Measurements from ENCODE around the gene KRTAP4-9.

The KRTAP4-9 gene

GRCh38 chr17:41060052-41060604 is 45.1 kb upstream of the KRTAP4-9 start, which contains the start of gene KRTAP2-3:
TSS of gene KRTAP2-3 (minus strand) at chr17:41060114. CDS start at chr17:41060050, 64 bp downstream.
- Histone ChIP-seq H3K9ac (ENCODE audit: low read length) (no peak within 1 kb of the TSS), H3K4me3 (ENCODE audit: low read length) (no peak within 1 kb of the TSS), H3K27ac (ENCODE audit: low read length) (no peak within 1 kb of the TSS), H3K9me2 (replicated peaks; ENCODE audit: insufficient read depth, low read length) (no peaks in the 10 kb centered on the region), H4K20me1 (ENCODE audit: insufficient read depth, low read length) (no peaks in the 10 kb centered on the region), H3K79me2 (ENCODE audit: low read length) (no peaks in the 10 kb centered on the region), H3K9me3 (replicated peaks; ENCODE audit: insufficient read depth, low read length) (no peaks in the 10 kb centered on the region), H2AFZ (ENCODE audit: low read length) (no peak within 1 kb of the TSS), H3F3A (ENCODE audit: insufficient read depth, low read length) (no peaks in the 10 kb centered on the region), H3K27me3 (replicated peaks; ENCODE audit: insufficient read depth, low read length) (no peaks in the 10 kb centered on the region), H3K4me2 (ENCODE audit: low read depth, low read length) (no peak within 1 kb of the TSS), H3K4me1 (ENCODE audit: low read length) (no peaks in the 10 kb centered on the region), H3K36me3 (replicated peaks; ENCODE audit: insufficient read depth, low read length) (no peaks in the 10 kb centered on the region)
- no peak for DNase-seq
- TF ChIP-seq CTCF (IDR thresholded peaks at IDR 0.05; ENCODE audit: low read length): no peak
- no peak for TF ChIP-seq EZH2 (optimal IDR thresholded peaks at IDR 0.05; ENCODE audit: low read depth, low read length)
- TF ChIP-seq EZH2phosphoT487 (IDR thresholded peaks at IDR 0.05; ENCODE audit: low read length): no peak

GRCh38 chr17:41061964-41062363 is 43.2 kb upstream of the KRTAP4-9 start:
- Histone ChIP-seq H3K27me3 (replicated peaks; ENCODE audit: insufficient read depth, low read length) (no peaks in the 10 kb centered on the region), H3K9me2 (replicated peaks; ENCODE audit: insufficient read depth, low read length) (no peaks in the 10 kb centered on the region), H3K4me3 (ENCODE audit: low read length) (no peak overlapping the region), H4K20me1 (ENCODE audit: insufficient read depth, low read length) (no peaks in the 10 kb centered on the region), H2AFZ (ENCODE audit: low read length) (no peak overlapping the region), H3K9me3 (replicated peaks; ENCODE audit: insufficient read depth, low read length) (no peaks in the 10 kb centered on the region), H3K79me2 (ENCODE audit: low read length) (no peaks in the 10 kb centered on the region), H3K9ac (ENCODE audit: low read length) (no peak overlapping the region), H3K4me1 (ENCODE audit: low read length) (no peaks in the 10 kb centered on the region), H3K27ac (ENCODE audit: low read length) (no peak overlapping the region), H3F3A (ENCODE audit: insufficient read depth, low read length) (no peaks in the 10 kb centered on the region), H3K4me2 (ENCODE audit: low read depth, low read length) (no peak overlapping the region), H3K36me3 (replicated peaks; ENCODE audit: insufficient read depth, low read length) (no peaks in the 10 kb centered on the region)
- TF ChIP-seq EZH2phosphoT487 (IDR thresholded peaks at IDR 0.05; ENCODE audit: low read length) (no peak), EZH2 (optimal IDR thresholded peaks at IDR 0.05; ENCODE audit: low read depth, low read length) (no peak), CTCF (IDR thresholded peaks at IDR 0.05; ENCODE audit: low read length) (no peak)
- DNase-seq: no peak

- Histone ChIP-seq H3K4me3 (ENCODE audit: low read length) (no peak overlapping the region), H3K79me2 (ENCODE audit: low read length) (no peaks in the 10 kb centered on the region), H3K9me3 (replicated peaks; ENCODE audit: insufficient read depth, low read length) (no peaks in the 10 kb centered on the region), H3K36me3 (replicated peaks; ENCODE audit: insufficient read depth, low read length) (no peaks in the 10 kb centered on the region), H3K9ac (ENCODE audit: low read length) (no peak overlapping the region), H3K9me2 (replicated peaks; ENCODE audit: insufficient read depth, low read length) (no peaks in the 10 kb centered on the region), H3K27me3 (replicated peaks; ENCODE audit: insufficient read depth, low read length) (no peaks in the 10 kb centered on the region), H3F3A (ENCODE audit: insufficient read depth, low read length) (no peaks in the 10 kb centered on the region), H3K4me1 (ENCODE audit: low read length) (no peaks in the 10 kb centered on the region), H3K4me2 (ENCODE audit: low read depth, low read length) (no peak overlapping the region), H4K20me1 (ENCODE audit: insufficient read depth, low read length) (no peaks in the 10 kb centered on the region), H2AFZ (ENCODE audit: low read length) (no peak overlapping the region), H3K27ac (ENCODE audit: low read length) (no peak overlapping the region)
- no peak for DNase-seq
- TF ChIP-seq EZH2phosphoT487 (IDR thresholded peaks at IDR 0.05; ENCODE audit: low read length) (no peak), EZH2 (optimal IDR thresholded peaks at IDR 0.05; ENCODE audit: low read depth, low read length) (no peak), CTCF (IDR thresholded peaks at IDR 0.05; ENCODE audit: low read length) (no peak)
Measured at GRCh38 chr17:41063449-41063848, 41.7 kb upstream of the KRTAP4-9 start.

Data from MM.1S (cell line).